HG02885 (cell line): Measurements from ENCODE around the gene FAM163A.

Experiments used
- ATAC-seq: cut with Tn5 transposase; IDR thresholded peaks from one replicate; pipeline ENCODE4 v1.9.1; 2021; ENCODE audit warnings: mild to moderate bottlenecking; ENCODE audit not compliant: unreplicated experiment, poor library complexity

The FAM163A gene

DNA sequence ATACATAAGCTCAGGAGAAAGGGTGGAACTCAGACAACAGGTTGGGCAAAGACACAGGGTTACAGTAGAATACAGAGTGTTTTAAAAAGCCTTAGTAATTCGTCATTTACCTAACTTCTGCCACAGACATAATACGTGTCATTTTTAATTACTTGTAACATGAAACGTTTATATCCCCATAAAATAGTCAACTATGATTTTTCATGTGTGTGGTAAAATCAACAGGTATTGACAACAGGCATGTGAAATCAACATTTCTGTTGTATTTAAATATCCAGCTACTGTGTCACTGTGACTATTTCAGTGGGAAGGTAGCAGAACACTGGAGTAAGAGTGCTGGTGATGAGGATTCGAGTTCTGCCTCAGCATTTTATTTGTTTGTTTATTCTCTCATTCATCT, 5.7 kb downstream of the FAM163A start:
- no peak for ATAC-seq

DNA sequence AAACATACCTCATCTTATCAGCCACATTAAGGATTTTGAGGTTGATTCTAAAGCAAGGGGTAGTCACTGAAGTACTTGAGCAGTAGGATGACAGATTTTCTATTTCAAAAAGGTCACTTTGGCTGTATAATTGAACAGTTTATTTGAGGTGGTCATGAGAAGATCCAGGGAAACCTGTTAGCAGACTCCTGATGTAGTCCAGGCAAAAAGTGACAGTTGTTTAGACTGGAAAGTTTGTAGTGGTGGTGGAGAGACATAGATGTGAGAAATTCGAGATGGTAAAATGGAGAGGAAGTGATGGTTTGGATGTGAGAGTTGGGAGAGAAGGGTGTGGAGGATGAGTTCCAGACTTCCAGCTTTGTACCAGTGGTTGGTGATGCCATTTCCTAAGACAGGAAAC, 7.5 kb downstream of the FAM163A start:
- ATAC-seq, result no peak

- ATAC-seq, result no peak
Observed at GRCh38 chr1:179753061-179753460, 10.0 kb downstream of the FAM163A start.

- ATAC-seq, result no peak
Observed at GRCh38 chr1:179754041-179754624, 11.0 kb downstream of the FAM163A start.

- ATAC-seq, result no peak
Observed at GRCh38 chr1:179757933-179758332, 14.8 kb downstream of the FAM163A start.

DNA sequence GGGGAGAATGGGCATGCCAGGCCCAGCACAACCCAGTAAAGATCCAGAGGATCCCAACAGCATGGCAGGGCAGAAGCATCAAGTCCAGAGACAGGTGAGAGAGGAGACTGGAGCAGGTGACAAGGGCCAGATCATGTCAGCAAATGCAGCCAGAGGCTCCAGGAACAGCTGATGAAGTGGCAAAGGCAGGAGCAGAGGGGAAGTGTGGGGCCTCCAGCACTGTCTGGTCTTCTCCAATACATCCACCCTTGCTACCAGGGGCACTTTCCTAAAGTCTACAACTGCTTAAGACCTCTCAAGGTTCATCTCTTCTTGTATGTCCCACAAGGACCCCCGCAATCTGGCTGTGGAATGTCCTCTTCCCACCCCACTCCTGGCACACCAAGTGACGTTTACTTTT, 17.4 kb downstream of the FAM163A start:
- ATAC-seq, result no peak

GRCh38 chr1:179761296-179761695, 18.2 kb downstream of the FAM163A start:
- no peak for ATAC-seq

DNA sequence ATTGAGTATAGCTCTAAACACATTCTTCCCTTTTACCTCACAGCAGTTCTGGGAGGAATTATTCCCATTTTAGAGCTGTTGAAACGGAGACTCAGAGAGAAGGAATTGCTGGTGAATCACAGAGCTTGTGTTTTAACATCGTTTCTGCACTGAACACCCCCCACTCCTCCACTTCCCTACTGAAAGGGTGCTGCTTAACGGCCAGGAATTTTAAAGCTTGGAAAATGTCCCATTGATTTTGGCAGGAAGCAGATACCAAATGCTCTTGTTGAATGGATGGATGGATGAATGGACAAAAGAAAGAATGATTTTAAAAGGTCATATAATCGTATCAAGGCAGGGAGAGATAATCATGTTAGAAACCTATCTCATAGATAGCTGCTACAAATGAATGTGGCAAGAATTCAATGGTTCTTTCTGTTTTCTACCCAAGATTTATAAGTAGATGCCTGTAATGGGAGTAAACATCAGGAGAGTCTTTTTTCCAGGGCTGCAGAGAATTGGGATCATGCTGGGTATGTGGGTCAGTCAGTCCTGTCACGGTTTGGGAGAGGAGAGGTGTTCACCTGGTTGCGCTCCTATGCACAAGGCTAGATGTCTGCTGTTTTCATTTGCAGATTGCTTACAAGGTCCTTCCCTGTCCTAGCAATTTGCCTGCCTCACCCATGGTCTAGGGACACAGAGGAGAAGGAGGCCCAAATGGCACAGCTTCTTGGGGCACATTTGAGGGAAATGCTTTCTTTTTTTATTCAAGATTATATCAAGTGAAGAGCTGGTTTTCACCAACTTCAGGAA, 19.0 kb downstream of the FAM163A start:
- ATAC-seq, result no peak

- ATAC-seq, result no peak
Observed at GRCh38 chr1:179767177-179767581, 24.1 kb downstream of the FAM163A start.

- no peak for ATAC-seq
Observed at GRCh38 chr1:179767996-179768395, 24.9 kb downstream of the FAM163A start.

DNA sequence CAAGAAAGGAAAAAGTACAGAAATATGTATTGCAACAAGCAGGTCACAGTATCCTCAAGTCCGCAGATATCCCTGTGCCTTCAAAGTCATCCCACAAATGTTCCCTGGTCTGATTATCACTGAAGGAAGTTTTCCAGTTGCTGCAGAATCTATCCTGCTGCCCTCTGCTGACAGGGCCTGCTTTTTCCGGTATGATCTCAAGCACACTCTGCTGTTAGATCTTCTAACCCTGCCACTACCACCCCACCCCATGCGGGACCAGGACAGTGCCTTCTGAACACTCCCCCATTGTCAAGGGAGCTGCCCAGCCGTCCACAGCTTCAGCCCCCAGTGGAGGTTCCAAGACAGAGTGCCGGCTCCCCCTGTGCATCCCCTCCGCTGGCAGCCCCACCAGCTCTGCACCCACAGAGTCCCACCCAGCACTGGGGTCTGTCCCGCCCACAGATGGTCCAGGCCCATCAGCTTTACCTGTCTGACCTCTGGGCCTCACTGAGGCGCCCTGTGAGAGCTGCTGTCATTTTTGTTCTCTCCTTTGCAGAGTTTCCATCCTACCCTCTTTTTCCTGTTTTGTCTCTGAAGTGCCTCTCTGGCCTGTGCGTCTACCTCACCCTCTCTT, 27.9 kb downstream of the FAM163A start:
- no peak for ATAC-seq

- ATAC-seq, result no peak
Observed at GRCh38 chr1:179773264-179773663, 30.2 kb downstream of the FAM163A start.

- ATAC-seq, result no peak
Observed at GRCh38 chr1:179774000-179774399, 30.9 kb downstream of the FAM163A start.

DNA sequence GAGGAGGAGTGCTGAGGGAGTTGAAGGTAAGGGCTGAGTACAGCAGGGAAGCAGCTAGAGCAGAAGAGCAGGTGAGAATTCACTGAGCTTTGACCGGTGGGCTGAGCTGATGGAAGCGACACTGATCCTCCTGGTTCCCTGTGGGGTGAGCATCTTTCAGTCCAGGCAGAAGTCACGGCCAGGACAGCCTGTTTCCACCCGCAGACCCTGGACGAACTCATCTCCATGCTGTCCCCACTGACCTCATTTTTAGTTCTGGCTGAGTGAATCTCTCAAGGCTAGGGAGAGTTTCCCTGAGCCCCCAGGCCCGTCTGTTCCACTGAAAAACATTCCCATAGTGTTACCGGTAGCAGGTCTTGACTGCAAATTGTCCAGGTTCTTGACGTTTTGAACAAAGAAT, 31.5 kb downstream of the FAM163A start:
- ATAC-seq, result no peak

- no peak for ATAC-seq
Observed at GRCh38 chr1:179775009-179775408, 31.9 kb downstream of the FAM163A start.

GRCh38 chr1:179776831-179777230, 33.7 kb downstream of the FAM163A start:
- no peak for ATAC-seq

DNA sequence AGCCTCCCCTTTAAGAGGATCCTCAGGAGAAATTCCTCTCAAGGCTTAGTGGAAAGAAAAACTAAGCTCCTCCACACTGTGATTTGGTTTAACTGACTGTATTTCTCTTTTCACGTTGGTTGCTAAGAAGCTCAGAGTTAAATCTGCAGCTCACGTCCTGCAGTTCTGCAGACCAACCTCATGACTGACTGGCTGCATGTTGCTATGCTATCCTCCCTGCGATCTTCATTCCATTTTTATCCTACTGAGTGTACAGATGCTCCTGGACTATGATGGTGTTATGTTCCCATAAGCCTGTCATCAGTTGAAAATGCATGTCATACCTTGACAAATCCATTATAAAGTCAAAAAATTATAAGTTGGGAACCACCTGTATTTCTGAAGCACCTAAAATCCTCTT, 34.6 kb downstream of the FAM163A start:
- no peak for ATAC-seq

GRCh38 chr1:179779645-179780272, 36.7 kb downstream of the FAM163A start:
- ATAC-seq, result no peak

- ATAC-seq, result no peak
Observed at GRCh38 chr1:179781962-179782361, 38.9 kb downstream of the FAM163A start.

DNA sequence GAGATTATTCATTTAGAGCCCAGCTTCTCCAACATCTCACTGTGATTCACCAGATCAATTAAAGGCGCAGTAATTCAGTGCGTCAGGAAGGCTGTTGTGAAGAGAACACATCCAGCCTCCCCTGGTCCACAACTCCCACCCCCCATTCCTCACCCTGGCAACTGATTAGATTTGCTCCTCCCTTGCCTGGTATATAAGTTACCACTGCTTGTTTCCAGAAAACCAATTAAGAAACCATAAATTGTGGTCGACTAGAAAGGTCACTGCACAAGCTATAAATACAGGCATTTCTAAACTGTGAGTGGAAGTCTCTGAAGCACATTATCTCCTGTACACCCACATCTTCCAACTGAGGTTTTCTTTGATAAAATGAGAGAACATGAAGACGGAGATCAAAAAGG, 41.9 kb downstream of the FAM163A start:
- no peak for ATAC-seq

GRCh38 chr1:179785728-179786127, 42.6 kb downstream of the FAM163A start:
- no peak for ATAC-seq
